ENCODE data around the gene NES. TPM values are rescaled to one million over a fixed set of nuclear protein-coding genes. Genes with fewer than 3 reads are reported as not detected.

The NES gene, protein sequence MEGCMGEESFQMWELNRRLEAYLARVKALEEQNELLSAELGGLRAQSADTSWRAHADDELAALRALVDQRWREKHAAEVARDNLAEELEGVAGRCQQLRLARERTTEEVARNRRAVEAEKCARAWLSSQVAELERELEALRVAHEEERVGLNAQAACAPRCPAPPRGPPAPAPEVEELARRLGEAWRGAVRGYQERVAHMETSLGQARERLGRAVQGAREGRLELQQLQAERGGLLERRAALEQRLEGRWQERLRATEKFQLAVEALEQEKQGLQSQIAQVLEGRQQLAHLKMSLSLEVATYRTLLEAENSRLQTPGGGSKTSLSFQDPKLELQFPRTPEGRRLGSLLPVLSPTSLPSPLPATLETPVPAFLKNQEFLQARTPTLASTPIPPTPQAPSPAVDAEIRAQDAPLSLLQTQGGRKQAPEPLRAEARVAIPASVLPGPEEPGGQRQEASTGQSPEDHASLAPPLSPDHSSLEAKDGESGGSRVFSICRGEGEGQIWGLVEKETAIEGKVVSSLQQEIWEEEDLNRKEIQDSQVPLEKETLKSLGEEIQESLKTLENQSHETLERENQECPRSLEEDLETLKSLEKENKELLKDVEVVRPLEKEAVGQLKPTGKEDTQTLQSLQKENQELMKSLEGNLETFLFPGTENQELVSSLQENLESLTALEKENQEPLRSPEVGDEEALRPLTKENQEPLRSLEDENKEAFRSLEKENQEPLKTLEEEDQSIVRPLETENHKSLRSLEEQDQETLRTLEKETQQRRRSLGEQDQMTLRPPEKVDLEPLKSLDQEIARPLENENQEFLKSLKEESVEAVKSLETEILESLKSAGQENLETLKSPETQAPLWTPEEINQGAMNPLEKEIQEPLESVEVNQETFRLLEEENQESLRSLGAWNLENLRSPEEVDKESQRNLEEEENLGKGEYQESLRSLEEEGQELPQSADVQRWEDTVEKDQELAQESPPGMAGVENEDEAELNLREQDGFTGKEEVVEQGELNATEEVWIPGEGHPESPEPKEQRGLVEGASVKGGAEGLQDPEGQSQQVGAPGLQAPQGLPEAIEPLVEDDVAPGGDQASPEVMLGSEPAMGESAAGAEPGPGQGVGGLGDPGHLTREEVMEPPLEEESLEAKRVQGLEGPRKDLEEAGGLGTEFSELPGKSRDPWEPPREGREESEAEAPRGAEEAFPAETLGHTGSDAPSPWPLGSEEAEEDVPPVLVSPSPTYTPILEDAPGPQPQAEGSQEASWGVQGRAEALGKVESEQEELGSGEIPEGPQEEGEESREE (N-terminal part only)
- total RNA-seq, result under 0.01 TPM

DNA sequence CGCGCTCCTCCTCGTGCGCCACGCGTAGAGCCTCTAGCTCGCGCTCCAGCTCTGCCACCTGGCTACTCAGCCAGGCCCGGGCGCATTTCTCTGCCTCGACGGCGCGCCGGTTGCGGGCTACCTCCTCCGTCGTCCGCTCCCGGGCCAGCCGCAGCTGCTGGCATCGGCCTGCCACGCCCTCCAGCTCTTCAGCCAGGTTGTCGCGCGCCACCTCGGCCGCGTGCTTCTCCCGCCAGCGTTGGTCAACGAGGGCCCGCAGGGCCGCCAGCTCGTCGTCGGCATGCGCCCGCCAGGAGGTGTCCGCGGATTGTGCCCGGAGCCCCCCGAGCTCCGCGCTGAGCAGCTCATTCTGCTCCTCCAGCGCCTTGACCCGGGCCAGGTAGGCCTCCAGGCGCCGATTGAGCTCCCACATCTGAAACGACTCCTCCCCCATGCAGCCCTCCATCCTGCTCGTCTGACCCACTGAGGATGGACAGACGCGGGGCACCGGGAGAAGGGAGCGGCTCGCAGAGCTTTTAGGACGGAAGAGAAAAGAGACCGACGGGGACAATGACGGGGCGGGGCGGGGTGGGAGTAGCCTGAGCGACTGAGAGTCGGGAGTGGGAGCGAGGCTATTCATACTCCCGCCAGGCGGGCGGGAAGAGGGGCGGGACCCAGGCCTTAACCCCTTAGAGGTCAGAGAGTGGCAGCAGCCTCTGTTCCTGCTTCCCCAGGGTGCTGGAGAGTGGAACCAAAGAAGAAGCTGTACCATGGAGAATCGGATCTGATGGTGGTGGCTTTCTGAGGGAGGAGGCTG is at the start of gene NES:
NES (minus strand) TSS at position 588 of the 796 bp plus-strand sequence; CDS start at position 445, 143 bp downstream.
- no peak for DNase-seq (ENCODE audit: low read depth in 2 of 3, low spot score in 2 of 3)

DNA sequence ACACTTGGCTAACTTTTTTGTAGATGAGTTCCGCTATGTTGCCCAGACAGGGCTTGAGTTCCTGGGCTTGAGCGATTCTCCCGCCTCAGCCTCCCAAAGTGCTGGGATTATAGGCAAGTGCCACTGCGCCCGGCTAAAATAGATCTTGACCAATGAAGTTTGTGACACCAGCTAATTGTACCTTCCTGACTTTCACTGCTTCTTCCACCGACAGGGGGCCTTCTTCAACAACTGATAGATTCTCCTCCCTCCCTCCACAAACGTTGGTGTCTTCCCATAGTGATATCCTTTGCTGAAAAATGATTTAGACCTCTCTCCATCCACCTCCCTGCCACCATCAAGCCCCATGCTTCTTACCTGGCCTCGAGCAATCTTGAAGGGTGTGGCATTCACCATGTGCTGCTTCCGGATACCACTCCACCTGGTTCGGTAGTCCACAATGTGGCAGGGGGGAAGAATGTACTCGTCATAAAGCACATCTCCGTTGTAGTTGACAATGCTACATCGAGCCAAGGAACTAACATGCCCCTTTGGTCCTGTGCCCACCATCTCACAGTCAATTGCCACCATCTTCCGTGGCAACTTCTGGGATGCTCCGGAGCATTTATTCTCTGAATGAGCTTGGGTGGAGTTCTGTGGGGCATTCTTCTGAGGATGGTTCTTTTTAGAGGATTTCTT is 49.5 kb upstream of the NES start:
- DNase-seq (ENCODE audit: low read depth in 2 of 3, low spot score in 2 of 3), result peak in 1 of 3 donors; percentile 64

DNA sequence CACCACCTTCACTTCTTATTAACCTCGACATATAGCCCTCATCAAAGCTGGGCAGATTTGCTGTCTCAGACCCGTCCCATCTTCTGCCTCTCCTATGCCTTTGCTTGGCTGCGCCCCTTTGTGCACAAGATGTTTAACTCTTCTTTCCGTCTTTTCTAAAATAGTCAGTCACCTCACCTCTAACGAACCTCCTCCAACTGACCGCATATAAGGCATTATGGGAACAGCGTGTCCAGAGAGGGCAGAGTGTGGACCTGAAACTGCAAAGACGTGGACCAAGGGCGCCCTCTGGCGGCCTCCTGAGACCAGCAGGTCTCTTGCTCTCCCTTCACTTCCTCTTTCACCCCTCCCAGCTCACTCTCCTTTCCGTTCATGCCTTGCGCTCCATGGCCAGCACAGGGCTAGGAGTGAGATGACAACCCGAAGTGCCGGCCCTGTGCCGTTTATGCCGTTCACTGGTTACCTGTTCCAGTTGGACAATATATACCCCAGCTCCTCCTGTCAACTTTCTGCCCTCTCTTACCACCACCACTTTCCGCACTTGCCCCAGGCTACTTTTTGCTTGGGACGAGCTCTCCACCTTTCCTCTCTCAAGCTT is 48.6 kb upstream of the NES start:
- peak; percentile 69 to 87 (median 83) for DNase-seq (ENCODE audit: low read depth in 2 of 3, low spot score in 2 of 3)

DNA sequence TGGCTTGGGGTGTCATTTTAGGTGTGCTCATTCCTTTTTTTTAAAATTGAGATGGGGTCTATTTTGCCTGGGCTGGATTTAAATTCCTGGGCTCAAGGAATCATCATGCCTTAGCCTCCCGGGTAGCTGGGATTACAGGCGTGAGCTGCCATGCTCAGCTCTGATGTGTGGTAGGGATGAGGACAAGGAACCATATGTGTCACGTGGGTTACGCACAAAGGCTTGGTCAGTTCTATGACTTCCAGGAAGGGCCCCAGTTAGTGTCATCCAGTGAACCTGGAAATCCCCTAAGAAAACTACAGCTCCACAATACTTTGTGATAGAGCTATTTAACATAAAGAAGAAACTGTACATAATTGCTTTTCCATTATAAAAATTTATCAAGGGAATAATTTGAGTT is 44.3 kb upstream of the NES start:
- DNase-seq (ENCODE audit: low read depth in 2 of 3, low spot score in 2 of 3), result no peak

DNA sequence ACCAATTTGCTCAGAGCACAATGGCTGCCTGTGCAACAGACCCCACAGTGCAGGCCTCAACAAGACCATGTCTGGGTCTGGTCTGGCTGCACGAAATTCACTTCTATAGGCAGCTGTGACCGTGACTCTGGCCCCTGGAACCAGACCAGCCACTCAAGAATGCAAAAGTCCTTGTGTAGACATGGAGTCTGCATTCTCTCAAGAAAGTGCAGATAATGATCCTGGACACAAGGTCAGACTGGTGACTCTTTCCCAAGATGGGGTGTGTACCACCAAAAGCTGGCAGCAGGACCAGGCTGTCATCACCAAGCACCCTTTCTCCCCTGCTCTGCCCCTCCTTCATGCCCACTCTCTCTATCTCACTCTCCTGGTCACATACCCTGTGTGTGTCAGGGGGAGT is 43.9 kb upstream of the NES start:
- no peak for DNase-seq (ENCODE audit: low read depth in 2 of 3, low spot score in 2 of 3)

DNA sequence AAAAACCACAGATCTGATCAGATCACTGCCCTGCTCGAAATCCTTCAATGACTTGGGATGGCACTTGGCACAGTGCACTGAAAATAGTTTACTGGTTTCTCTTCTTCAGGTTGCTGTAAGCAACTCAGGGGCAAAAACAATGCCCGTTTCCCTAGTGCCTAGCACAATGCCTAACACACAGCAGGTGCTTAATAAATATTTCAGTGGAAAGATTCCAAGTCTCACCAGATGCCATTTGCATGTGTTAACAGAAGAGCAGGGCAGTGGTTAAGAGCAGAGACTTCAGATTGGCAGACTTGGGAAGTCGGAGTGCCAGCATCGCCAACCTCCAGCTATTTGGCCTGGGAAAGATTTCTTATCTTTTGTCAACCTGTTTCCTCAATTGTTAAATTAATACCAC is 40.1 kb upstream of the NES start:
- DNase-seq (ENCODE audit: low read depth in 2 of 3, low spot score in 2 of 3), result no peak

DNA sequence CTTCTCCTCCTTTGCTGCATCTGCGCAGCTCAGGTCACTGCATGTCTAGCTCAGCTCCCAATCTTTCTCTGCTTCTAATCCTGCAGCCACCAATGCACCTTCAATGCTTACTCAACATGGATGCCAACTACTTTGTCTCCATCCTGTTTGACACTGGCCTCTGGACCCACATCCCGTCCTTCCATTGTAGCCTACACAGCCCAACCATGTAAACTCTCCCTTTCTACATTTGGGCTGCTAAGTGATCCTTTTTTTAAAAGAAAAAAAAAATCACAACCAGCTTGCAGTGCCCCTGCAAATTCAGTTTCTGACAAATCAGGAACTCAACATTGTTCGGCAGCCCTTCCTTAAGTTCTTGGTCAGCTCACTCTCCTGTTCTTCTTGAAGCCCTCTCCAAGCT is 37.6 kb upstream of the NES start:
- no peak for DNase-seq (ENCODE audit: low read depth in 2 of 3, low spot score in 2 of 3)

DNA sequence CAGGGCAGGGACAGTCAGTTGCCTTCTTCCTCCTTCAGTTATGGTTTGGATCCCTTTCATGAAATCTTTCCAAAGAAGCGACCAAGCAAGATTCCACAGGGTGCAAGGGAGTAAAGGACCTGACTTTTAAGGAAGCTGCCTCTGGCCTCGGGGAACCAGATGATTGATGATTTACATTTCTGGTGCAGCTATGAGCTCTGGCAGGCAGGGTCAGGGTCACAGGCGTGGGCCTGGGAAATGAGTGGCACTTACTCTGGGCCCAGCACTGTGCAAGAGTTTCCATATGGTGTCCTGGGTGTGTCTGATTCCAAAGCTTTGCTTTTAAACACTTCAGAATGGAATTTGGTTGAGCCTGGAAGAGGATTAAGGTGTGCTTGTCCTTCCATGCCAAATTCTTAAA is 35.4 kb upstream of the NES start:
- DNase-seq (ENCODE audit: low read depth in 2 of 3, low spot score in 2 of 3), result no peak

DNA sequence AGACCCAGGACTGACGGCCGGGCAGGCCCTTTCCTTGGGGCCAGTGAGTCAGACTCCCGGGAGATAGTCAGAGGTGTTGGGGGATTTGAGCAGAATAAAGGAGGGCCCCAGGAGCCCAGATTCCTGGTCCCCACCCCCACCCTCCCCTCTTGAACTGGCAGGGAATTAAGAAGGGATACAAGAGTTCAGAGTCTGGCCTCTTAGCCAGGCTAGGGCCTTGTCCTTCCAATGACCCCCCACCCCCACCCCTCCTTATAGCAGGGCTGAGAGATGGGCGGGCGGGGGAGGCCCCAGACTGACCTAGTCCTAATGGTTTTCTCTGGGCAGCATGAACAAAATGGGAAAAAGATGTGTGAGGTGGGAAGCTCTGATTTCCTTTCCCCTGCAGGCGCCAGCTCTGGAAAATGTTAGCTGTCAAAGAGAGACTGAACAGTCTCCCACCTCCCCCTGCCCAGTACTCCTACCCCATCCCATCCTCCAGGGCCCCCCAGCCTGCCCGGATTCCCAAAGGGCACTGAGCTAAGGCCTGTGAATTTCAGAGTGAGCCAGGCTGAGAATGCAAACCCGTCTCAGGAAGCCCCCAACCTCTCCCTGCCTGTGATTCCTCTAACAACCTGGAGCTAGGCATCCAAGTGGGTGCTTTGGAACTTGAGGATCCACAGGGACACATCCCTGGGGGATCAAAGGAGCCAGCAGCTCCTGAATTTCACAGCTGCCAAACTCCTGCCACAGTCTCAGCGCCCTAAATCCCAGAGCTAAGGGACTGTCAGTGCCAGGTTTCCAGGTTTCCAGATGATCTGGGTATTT is 34.0 kb upstream of the NES start:
- DNase-seq (ENCODE audit: low read depth in 2 of 3, low spot score in 2 of 3), result no peak

DNA sequence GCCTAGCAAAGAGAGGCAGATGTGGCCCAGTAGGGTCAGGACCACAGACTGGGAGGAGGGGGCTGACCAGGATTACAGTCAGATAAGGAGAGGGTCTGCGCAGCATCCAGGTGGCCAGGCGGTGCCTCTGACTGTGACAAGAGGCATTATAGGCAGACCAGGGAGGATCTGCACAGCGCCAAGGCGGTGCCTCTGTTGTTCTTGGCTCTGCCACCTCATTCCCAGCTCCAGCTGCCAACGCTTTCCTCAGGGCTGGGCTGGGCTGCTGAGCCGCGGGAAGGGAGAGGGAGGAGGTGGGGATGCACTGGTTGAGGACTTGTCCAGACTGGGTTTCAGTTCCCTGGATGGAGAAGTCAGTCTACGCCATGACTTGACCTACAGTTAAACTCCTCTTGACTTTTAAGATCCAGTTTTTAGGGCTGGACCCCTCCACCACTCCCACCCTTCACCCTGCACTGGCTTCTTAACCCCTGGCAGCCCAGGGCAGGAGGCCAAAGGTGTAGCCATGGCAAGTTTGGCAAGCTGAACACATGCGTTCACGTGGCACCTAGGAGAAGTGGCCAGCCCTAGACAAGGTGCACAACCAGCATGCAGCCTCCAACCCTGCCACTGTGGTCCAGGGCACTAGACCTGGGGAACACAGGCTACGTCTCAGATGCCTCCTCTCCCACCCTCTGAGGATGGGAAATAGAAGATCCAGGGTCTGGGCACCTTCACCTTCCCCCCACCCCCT is 32.7 kb upstream of the NES start:
- DNase-seq (ENCODE audit: low read depth in 2 of 3, low spot score in 2 of 3), result no peak

DNA sequence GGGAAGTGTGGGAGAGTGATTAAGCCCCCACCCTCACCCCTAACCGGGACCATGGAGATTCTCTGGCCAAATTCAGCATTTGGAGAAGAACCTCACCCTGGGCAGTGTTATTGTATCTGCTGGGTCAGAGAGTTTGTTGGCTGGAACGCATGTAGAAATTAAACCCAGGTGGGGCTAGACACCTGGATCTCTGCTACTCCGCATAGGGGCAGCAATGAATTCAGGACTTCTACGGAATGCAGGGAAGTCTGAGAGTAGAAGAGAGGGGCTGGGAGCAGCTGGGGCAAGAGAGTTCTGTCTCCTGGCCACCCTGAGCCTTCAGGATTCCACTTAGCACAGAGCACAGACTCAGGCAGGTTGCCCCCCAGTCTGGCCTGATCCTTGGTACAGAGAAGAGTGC is 31.8 kb upstream of the NES start:
- no peak for DNase-seq (ENCODE audit: low read depth in 2 of 3, low spot score in 2 of 3)

DNA sequence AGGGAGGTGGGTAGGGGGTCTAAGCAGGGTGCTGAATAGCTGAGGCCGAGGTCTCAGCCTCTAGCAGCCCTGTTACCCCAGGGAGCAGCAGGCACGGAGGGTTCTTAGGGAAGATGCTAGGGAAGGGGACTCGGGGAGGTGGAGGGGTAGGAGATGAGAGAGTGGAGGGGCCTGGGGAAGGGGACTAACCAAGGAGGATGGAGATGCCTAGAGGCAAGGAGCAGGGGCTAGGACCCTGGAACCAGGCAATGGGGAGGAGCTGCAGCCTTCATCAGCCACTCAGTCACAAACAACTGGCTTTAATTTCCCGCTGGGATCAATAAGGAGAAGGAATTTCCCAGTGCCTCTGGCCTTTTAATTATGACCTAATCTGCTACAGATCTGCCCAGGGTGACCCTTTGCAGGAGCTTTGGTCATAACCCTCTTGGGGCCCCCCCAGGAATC is 31.0 kb upstream of the NES start:
- DNase-seq (ENCODE audit: low read depth in 2 of 3, low spot score in 2 of 3), result no peak

DNA sequence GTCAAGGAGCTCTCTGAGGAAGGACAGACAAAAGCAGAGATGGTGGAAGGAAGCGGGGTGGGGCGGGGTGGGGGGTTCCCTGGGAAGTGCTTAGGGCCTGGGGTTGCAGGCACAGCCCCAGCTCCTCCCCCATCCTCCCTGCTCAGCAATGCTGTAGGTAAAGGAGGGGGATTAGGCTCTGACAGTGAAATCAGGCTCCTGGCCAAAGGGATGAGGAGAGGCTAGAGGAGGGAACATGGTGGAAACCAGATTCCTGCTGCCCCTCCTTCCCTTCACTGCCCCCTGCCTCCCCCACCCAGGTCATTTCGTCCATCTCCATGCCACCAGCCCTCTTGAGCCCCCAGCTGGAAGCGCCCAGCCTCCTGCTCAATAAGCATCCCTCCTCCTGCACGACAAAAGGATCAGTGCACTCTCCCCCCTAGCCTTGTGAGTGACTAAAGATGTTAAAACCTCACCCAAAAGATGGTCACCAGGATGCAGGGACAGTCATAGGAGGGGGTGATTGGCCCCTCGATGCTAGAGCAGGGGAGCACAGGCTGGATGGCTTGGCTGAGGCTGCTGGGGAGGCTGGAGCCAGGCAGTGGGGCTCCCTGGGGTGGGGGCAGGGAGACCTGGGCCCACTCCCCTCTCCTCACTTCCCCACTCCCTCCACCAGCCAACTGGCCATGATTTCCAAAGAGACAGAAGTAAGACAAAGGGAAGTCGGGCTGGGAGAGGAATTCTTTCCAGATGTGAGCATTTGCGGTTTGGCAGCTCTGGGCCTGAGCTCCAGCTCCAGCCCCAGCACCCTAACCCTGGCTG is 30.4 kb upstream of the NES start:
- no peak for DNase-seq (ENCODE audit: low read depth in 2 of 3, low spot score in 2 of 3)

DNA sequence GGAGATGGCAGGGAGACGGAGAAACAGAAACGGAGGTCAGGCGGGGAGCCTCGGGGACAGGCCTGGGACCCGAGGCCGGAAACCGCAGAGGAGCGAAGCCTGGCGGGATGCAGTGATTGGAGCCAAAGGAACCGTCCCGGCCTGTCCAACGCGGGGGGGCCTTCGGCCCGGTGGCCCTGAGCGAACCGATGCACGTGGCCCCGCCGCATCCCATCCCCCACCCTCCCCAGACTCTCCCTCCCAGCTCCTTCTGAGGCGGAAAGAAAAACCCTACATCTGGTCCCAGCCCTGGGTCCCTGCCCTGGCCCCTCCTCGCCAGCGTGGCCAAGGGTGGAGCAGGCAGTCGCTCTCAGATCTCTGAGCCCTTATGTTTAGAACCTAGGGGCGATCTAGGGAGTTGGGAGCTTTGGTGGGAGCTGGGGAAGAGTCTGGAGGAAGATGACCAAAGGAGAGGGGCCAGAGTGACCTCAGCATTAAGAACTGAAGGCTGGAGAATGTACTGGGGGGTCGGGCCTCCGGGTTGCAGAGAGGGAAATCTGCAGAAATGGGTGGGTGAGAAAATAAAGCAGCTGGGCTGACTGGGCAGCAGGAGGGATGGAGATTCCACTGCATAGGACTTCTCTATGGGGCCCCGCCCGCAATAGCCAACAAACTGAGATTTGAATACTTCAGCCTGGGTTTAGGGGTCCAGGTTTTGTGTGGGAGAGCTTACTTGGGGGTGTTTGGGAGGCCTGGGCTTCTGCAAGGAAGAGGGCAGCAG is 29.6 kb upstream of the NES start:
- peak in 2 of 3 donors; percentile 25 to 26 for DNase-seq (ENCODE audit: low read depth in 2 of 3, low spot score in 2 of 3)

DNA sequence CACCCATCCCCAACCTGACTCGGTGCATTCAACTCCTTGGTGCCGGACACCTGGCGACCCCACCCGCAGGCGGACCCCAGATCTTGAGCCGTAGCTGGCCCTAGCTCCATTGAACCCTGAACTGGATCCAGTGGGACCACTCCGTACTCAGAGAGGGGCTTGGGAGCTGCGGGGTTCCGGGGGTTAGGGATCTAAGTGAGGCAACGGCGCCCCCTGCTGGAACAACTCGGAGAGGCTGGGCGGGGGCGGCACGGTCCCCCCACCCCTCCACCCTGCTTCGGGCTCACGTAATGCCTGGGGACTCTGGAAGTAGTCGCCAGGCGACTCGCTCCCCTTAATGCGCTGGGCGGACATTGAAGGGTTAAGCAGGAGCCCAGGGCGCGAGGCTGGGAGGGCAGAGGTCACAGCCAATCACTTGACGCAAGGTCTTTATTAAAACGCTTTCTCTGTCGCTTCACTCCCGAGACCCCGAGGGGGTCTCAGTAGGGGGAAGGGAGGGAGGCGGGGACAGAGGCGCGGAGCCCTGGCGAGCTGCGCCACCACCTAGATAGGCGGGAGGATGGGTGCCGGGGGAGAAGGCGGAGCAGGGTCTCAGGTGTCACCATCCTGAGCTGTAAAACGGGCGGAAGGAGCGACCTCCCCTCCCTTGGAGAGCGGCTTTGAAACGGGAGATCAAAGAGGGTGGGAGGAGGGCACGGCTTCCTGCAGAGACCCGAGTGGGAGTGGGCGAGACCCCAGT is 28.9 kb upstream of the NES start:
- peak in 2 of 3 donors; percentile 61 to 65 for DNase-seq (ENCODE audit: low read depth in 2 of 3, low spot score in 2 of 3)
